ENCODE measurements around the gene TSKS.

DNA sequence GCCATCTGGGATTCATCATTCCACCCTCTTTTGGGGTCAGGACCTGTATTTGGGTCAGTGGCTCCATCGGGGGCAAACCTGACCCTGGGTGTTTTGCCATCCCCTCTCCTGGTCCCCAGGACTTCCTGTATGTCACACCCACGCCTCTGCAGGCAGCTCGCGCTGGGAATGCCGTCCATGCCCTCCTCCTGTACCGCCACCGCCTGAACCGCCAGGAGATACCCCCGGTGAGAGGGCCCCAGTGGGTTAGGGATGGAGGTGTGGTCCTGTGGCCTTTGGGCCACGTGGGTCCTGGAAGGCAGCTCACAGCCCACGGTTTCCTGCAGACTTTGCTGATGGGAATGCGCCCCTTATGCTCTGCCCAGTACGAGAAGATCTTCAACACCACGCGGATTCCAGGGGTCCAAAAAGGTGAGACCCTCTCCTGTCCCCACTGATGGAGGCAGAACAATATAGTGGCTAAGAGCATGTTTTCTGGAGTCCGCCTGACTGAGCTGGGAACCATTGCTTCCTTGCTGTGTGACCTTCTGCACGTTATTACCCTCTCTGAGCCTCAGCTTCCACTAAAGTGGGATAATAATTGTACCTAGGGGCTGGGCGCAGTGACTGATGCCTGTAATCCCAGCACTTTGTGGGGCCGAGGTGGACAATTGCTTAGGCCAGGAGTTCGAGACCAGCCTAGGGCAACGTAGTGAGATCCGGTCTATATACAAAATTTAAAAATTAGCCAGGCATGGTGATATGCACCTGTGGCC is 58.0 kb downstream of the TSKS start:
- TF ChIP-seq CTCF (IDR thresholded peaks at IDR 0.05) (no peak), POLR2A (IDR thresholded peaks at IDR 0.05) (no peak)

All from testis (tissue), 2 donors.